ENCODE data around the gene PELI1.

GRCh38 chr2:64137567-64137966, 6.7 kb downstream of the PELI1 start:
- no peak for TF ChIP-seq CTCF (IDR thresholded peaks at IDR 0.05 in 8 of 11, conservative IDR thresholded peaks at IDR 0.05 in 3 of 11)
- TF ChIP-seq POLR2A (IDR thresholded peaks at IDR 0.05) = no peak

Data from spleen (tissue), 7 donors.